PC-9 (cell line): ENCODE measurements around the gene METRN. TPM values are rescaled to one million over a fixed set of nuclear protein-coding genes. Genes with fewer than 3 reads are reported as not detected.
A peak's percentile ranks its signal among the peaks of the same experiment; 100 is the strongest.

Source experiments
- BruUV-seq: library from RNA; stranded (reverse); fragments of 400-500 nt; replicated peaks from 2 replicates; lab custom pipeline; 2021; lab: Mats Ljungman, UMichigan
- CTCF ChIA-PET: fragments of 300-600 bp; sonication (Branson Sonifier 250); formaldehyde crosslinking; loops from one replicate; lab custom pipeline; 2022; ENCODE audit warnings: antibody characterized with exemption; lab: Charles Lee
- POLR2A ChIA-PET: fragments of 300-600 bp; sonication (Branson Sonifier 250); formaldehyde crosslinking; loops from one replicate; lab custom pipeline; 2022; ENCODE audit warnings: antibody characterized with exemption; ENCODE audit not compliant: unreplicated experiment; lab: Charles Lee
- DNase-seq, 2 experiments: peaks; one replicate each; pipeline versions ENCODE4 v3.0.0 to v3.0.0-alpha.2; 2015 to 2022; ENCODE audit warnings: mixed read lengths in 1 of 2
- H2AFZ ChIP-seq: fragments of 200-600 bp; sonication (generic); 2 replicates; pipeline ENCODE4 v1.8.1; 2017; ENCODE audit warnings: antibody characterized with exemption
- H3F3A ChIP-seq: fragments of 200-600 bp; sonication (generic); 2 replicates; pipeline ENCODE4 v1.8.1; 2017; ENCODE audit warnings: antibody characterized with exemption, mild to moderate bottlenecking, low read depth; ENCODE audit not compliant: insufficient read depth
- H3K27ac ChIP-seq: fragments of 200-600 bp; sonication (generic); 2 replicates; pipeline ENCODE4 v1.6.1; 2016; ENCODE audit warnings: mixed run types
- H3K27me3 ChIP-seq: fragments of 200-600 bp; sonication (generic); 2 replicates; pipeline ENCODE4 v1.6.1; 2016; ENCODE audit warnings: low read depth, mixed run types; ENCODE audit not compliant: insufficient read depth
- H3K36me3 ChIP-seq: fragments of 200-600 bp; sonication (generic); 2 replicates; pipeline ENCODE4 v1.6.1; 2016; ENCODE audit warnings: low read depth, mixed run types
- H3K4me1 ChIP-seq: fragments of 200-600 bp; sonication (generic); replicated peaks from 2 replicates; pipeline ENCODE4 v1.6.1; 2016; ENCODE audit warnings: mixed run types; ENCODE audit not compliant: insufficient read depth
- H3K4me2 ChIP-seq: fragments of 200-600 bp; sonication (generic); 2 replicates; pipeline ENCODE4 v1.6.1; 2017; ENCODE audit warnings: mixed run types
- H3K4me3 ChIP-seq: fragments of 200-600 bp; sonication (generic); 2 replicates; pipeline ENCODE4 v1.6.1; 2016; ENCODE audit warnings: mixed run types
- H3K79me2 ChIP-seq: fragments of 200-600 bp; sonication (generic); 2 replicates; pipeline ENCODE4 v1.6.1; 2017; ENCODE audit warnings: low read depth, mixed run types
- H3K9me2 ChIP-seq: fragments of 200-600 bp; sonication (generic); 2 replicates; pipeline ENCODE4 v1.8.1; 2017; ENCODE audit warnings: mild to moderate bottlenecking; ENCODE audit not compliant: insufficient read depth
- H3K9me3 ChIP-seq: fragments of 200-600 bp; sonication (generic); 2 replicates; pipeline ENCODE4 v1.8.1; 2016; ENCODE audit warnings: low read depth; ENCODE audit not compliant: insufficient read depth
- H4K20me1 ChIP-seq: fragments of 200-600 bp; sonication (generic); 2 replicates; pipeline ENCODE4 v1.8.1; 2017; ENCODE audit not compliant: insufficient read depth
- EZH2 ChIP-seq: fragments of 200-600 bp; sonication (generic); IDR thresholded peaks from 2 replicates; pipeline ENCODE4 v1.8.0; 2017; ENCODE audit warnings: antibody characterized with exemption, low read depth
- intact Hi-C: fragments of 100-400 bp; cut with micrococcal nuclease; formaldehyde crosslinking; loops from one replicate; pipeline ENCODE4 v1.10.0; 2022; ENCODE audit not compliant: unreplicated experiment
- total RNA-seq: library from RNA; stranded (reverse); gene quantifications from 2 replicates; pipeline ENCODE4 v1.2.3, GENCODE V29; 2021
- TF ChIP-seq, protein P1 (sequence below): fragments of 200-600 bp; sonication (generic); conservative IDR thresholded peaks from 2 replicates; pipeline ENCODE4 v1.6.1; 2017; ENCODE audit warnings: mixed run types, antibody characterized with exemption, mild to moderate bottlenecking, moderate library complexity

The METRN gene
- total RNA-seq, 1 experiment from 2014 or later, result 77.5 TPM

DNA sequence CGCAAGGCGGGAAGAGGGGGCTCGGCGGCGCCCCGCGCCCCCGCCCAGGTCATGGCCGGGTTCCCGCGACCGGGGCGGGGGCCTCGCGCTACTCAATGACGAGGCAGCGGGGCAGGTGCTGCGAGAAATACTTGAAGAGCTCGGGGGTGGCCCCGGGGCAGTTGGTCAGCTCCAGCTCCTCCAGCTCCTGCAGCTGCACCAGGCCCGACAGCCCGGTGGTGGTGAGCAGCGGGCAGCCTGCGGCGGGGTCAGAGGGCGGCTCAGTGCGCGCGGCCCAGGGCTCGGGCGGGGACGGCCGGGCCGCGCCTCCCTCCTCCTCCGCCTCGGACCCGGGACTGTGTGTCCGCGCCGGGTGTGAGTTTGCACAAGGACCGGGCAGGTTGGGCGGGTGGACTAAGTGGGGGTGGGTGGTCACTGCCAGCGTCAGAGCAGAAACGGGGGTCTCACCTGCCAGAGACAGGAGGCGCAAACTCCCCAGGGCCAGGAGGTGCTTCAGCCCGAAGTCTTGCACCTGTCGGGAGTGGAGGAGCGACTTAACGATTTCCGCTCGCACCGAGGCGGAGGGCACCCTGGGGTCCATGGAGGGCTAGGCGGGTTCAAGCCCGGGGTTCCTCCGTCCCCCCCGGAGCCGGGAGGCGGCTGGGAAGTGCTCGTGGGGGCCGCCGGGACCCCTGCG lies 20.6 kb upstream of the METRN start:
- H3F3A ChIP-seq, result peaks cover 22% of the 10 kb centered on the region
- H3K27ac ChIP-seq, result no peak overlapping the region
- ChIA-PET POLR2A (no interaction called here), CTCF (no interaction called here)
- TF ChIP-seq, protein P1, sequence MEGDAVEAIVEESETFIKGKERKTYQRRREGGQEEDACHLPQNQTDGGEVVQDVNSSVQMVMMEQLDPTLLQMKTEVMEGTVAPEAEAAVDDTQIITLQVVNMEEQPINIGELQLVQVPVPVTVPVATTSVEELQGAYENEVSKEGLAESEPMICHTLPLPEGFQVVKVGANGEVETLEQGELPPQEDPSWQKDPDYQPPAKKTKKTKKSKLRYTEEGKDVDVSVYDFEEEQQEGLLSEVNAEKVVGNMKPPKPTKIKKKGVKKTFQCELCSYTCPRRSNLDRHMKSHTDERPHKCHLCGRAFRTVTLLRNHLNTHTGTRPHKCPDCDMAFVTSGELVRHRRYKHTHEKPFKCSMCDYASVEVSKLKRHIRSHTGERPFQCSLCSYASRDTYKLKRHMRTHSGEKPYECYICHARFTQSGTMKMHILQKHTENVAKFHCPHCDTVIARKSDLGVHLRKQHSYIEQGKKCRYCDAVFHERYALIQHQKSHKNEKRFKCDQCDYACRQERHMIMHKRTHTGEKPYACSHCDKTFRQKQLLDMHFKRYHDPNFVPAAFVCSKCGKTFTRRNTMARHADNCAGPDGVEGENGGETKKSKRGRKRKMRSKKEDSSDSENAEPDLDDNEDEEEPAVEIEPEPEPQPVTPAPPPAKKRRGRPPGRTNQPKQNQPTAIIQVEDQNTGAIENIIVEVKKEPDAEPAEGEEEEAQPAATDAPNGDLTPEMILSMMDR, result no peak
- TF ChIP-seq EZH2, result no peak
- H4K20me1 ChIP-seq, result no peaks in the 10 kb centered on the region
- H3K27me3 ChIP-seq, result no peaks in the 10 kb centered on the region
- intact Hi-C loops, result no loop called here
- H3K4me3 ChIP-seq, result no peak overlapping the region
- no TSS peak for BruUV-seq
- H2AFZ ChIP-seq, result no peak overlapping the region
- no peaks in the 10 kb centered on the region for H3K9me3 ChIP-seq
- DNase-seq, result no peak
- no peaks in the 10 kb centered on the region for H3K9me2 ChIP-seq
- H3K36me3 ChIP-seq, result no peaks in the 10 kb centered on the region
- no peak overlapping the region for H3K4me2 ChIP-seq
- H3K4me1 ChIP-seq, result peaks cover 13% of the 10 kb centered on the region
- H3K79me2 ChIP-seq, result peaks cover 6% of the 10 kb centered on the region

DNA sequence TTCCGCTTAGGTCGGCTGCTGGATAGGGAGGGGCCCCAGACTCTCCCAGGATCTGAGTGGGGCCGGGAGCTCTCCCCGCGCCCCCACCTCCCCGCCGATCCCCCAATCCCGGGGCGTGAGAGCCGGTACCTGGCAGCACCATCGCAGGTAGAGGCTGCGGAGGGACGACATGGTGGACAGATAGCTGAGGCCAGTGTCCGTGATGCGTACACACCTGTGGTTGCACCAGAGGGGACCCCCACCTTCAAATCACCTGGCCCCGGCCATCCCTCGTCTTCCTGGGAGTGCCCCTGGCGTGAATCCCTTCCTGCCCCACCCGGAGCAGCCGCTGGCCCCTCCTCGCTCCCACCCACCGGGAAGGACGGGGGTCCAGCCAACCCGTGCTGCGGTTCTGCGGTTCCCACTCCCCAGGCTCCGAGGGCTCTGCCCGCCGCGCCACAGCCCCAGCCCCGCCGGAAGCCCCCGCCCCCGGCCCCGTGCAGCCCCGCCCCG lies 20.0 kb upstream of the METRN start:
- no peak overlapping the region for H3K4me2 ChIP-seq
- H3K9me3 ChIP-seq, result no peaks in the 10 kb centered on the region
- POLR2A ChIA-PET, result interaction anchor here (1.0 kb wide), 1 partner anchor 168 kb away, joined by 10 read pairs; the partner anchor contains the start of gene CAPN15
- no peaks in the 10 kb centered on the region for H4K20me1 ChIP-seq
- H2AFZ ChIP-seq, result no peak overlapping the region
- no peak overlapping the region for H3K27ac ChIP-seq
- H3K4me1 ChIP-seq, result peaks cover 10% of the 10 kb centered on the region
- intact Hi-C loops, result no loop called here
- TF ChIP-seq, protein P1, result no peak
- TF ChIP-seq EZH2, result no peak
- CTCF ChIA-PET, result no interaction called here
- no peak for DNase-seq
- no peaks in the 10 kb centered on the region for H3K36me3 ChIP-seq
- H3K79me2 ChIP-seq, result no peaks in the 10 kb centered on the region
- BruUV-seq, result no TSS peak
- H3K27me3 ChIP-seq, result peaks cover 3% of the 10 kb centered on the region; the same call in 1 of the 2 replicates
- H3F3A ChIP-seq, result peaks cover 22% of the 10 kb centered on the region
- no peak overlapping the region for H3K4me3 ChIP-seq
- no peaks in the 10 kb centered on the region for H3K9me2 ChIP-seq

DNA sequence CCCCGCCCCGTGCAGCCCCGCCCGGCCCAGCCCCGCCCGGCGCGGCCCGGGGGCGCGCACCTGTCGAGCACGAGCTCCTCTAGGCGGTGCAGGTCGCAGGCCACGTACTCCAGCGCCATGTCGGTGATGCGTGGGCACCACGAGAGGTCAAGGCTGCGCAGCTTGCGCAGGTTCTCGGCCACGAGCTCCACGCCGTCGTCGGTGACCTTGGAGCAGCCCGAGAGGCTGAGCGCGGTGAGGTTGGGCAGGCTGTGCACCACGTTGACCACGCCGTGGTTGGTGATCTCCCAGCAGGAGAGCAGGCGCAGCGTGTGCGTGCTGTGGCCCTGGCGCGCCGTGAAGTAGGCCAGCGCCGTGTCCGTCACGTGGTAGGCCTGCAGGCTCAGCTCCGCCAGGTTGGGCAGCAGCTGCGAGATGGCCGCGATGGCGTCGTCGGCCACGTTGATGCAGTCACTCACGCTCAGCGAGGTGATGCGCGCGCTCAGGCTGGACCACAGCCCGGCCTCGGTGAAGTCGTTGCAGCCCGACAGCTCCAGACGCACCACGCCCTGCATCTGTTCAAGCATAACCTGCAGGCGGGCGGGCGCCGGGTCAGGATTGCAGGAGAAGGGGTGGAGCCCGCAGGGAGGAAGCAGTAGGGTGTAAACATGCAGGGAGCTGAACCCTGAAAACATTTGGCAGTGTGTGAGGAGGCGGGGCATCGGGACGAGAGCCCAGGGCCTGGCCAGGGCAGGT lies 19.4 kb upstream of the METRN start:
- Histone ChIP-seq H3K9me2 (no peaks in the 10 kb centered on the region), H2AFZ (no peak overlapping the region), H3K4me3 (no peak overlapping the region), H3K27me3 (peaks cover 8% of the 10 kb centered on the region; the same call in 1 of the 2 replicates), H3K27ac (no peak overlapping the region), H3F3A (peaks cover 22% of the 10 kb centered on the region), H4K20me1 (no peaks in the 10 kb centered on the region), H3K36me3 (no peaks in the 10 kb centered on the region), H3K4me1 (peaks cover 8% of the 10 kb centered on the region), H3K4me2 (0 out of 2 replicates have a peak overlapping the region, but pooled peaks have one; percentile 19), H3K9me3 (no peaks in the 10 kb centered on the region), H3K79me2 (no peaks in the 10 kb centered on the region)
- CTCF ChIA-PET, result interaction anchor here (0.5 to 1.1 kb wide), 4 partner anchors 17 to 874 kb away, joined by 3 to 12 read pairs (median 7); no protein-coding TSS in a partner anchor
- TF ChIP-seq, protein P1, result no peak
- no peak for TF ChIP-seq EZH2
- POLR2A ChIA-PET, result interaction anchor here (0.7 to 1.0 kb wide), 2 partner anchors 30 to 168 kb away, joined by 6 to 10 read pairs; partner anchors contain the start of gene CAPN15
- DNase-seq, result peak; percentile 72 to 93
- intact Hi-C loops, result no loop called here
- BruUV-seq, result no TSS peak
